PC-9 (cell line): ENCODE results near the gene SMCO3. TPM values are rescaled to one million over a fixed set of nuclear protein-coding genes. Genes with fewer than 3 reads are reported as not detected.
"Not testable (repeated sequence)": the region's sequence is repeated elsewhere in the genome, so short reads cannot be mapped to it uniquely, and the experiment has no call there.

ENCODE experiments used
- BruUV-seq: library from RNA; stranded (reverse); fragments of 400-500 nt; replicated peaks from 2 replicates; lab custom pipeline; 2021; lab: Mats Ljungman, UMichigan
- CTCF ChIA-PET: fragments of 300-600 bp; sonication (Branson Sonifier 250); formaldehyde crosslinking; loops from one replicate; lab custom pipeline; 2022; ENCODE audit warnings: antibody characterized with exemption; lab: Charles Lee
- POLR2A ChIA-PET: fragments of 300-600 bp; sonication (Branson Sonifier 250); formaldehyde crosslinking; loops from one replicate; lab custom pipeline; 2022; ENCODE audit warnings: antibody characterized with exemption; ENCODE audit not compliant: unreplicated experiment; lab: Charles Lee
- DNase-seq, 2 experiments: peaks; one replicate each; pipeline versions ENCODE4 v3.0.0 to v3.0.0-alpha.2; 2015 to 2022; ENCODE audit warnings: mixed read lengths in 1 of 2
- H2AFZ ChIP-seq: fragments of 200-600 bp; sonication (generic); 2 replicates; pipeline ENCODE4 v1.8.1; 2017; ENCODE audit warnings: antibody characterized with exemption
- H3F3A ChIP-seq: fragments of 200-600 bp; sonication (generic); 2 replicates; pipeline ENCODE4 v1.8.1; 2017; ENCODE audit warnings: antibody characterized with exemption, mild to moderate bottlenecking, low read depth; ENCODE audit not compliant: insufficient read depth
- H3K27ac ChIP-seq: fragments of 200-600 bp; sonication (generic); 2 replicates; pipeline ENCODE4 v1.6.1; 2016; ENCODE audit warnings: mixed run types
- H3K27me3 ChIP-seq: fragments of 200-600 bp; sonication (generic); 2 replicates; pipeline ENCODE4 v1.6.1; 2016; ENCODE audit warnings: low read depth, mixed run types; ENCODE audit not compliant: insufficient read depth
- H3K36me3 ChIP-seq: fragments of 200-600 bp; sonication (generic); 2 replicates; pipeline ENCODE4 v1.6.1; 2016; ENCODE audit warnings: low read depth, mixed run types
- H3K4me1 ChIP-seq: fragments of 200-600 bp; sonication (generic); replicated peaks from 2 replicates; pipeline ENCODE4 v1.6.1; 2016; ENCODE audit warnings: mixed run types; ENCODE audit not compliant: insufficient read depth
- H3K4me2 ChIP-seq: fragments of 200-600 bp; sonication (generic); 2 replicates; pipeline ENCODE4 v1.6.1; 2017; ENCODE audit warnings: mixed run types
- H3K4me3 ChIP-seq: fragments of 200-600 bp; sonication (generic); 2 replicates; pipeline ENCODE4 v1.6.1; 2016; ENCODE audit warnings: mixed run types
- H3K79me2 ChIP-seq: fragments of 200-600 bp; sonication (generic); 2 replicates; pipeline ENCODE4 v1.6.1; 2017; ENCODE audit warnings: low read depth, mixed run types
- H3K9me2 ChIP-seq: fragments of 200-600 bp; sonication (generic); 2 replicates; pipeline ENCODE4 v1.8.1; 2017; ENCODE audit warnings: mild to moderate bottlenecking; ENCODE audit not compliant: insufficient read depth
- H3K9me3 ChIP-seq: fragments of 200-600 bp; sonication (generic); 2 replicates; pipeline ENCODE4 v1.8.1; 2016; ENCODE audit warnings: low read depth; ENCODE audit not compliant: insufficient read depth
- H4K20me1 ChIP-seq: fragments of 200-600 bp; sonication (generic); 2 replicates; pipeline ENCODE4 v1.8.1; 2017; ENCODE audit not compliant: insufficient read depth
- CTCF ChIP-seq: fragments of 200-600 bp; sonication (generic); conservative IDR thresholded peaks from 2 replicates; pipeline ENCODE4 v1.6.1; 2017; ENCODE audit warnings: mixed run types, antibody characterized with exemption, mild to moderate bottlenecking, moderate library complexity
- EZH2 ChIP-seq: fragments of 200-600 bp; sonication (generic); IDR thresholded peaks from 2 replicates; pipeline ENCODE4 v1.8.0; 2017; ENCODE audit warnings: antibody characterized with exemption, low read depth
- intact Hi-C: fragments of 100-400 bp; cut with micrococcal nuclease; formaldehyde crosslinking; loops from one replicate; pipeline ENCODE4 v1.10.0; 2022; ENCODE audit not compliant: unreplicated experiment
- total RNA-seq: library from RNA; stranded (reverse); gene quantifications from 2 replicates; pipeline ENCODE4 v1.2.3, GENCODE V29; 2021

SMCO3 gene
- total RNA-seq, 1 experiment from 2014 or later, result not detected

- TF ChIP-seq CTCF, result no peak
- no peak for TF ChIP-seq EZH2
- H3K36me3 ChIP-seq, result peaks cover 16% of the 10 kb centered on the region; the same call in 1 of the 2 replicates
- H3F3A ChIP-seq, result peaks cover 12% of the 10 kb centered on the region
- no peaks in the 10 kb centered on the region for H3K9me2 ChIP-seq
- no peak overlapping the region for H3K27ac ChIP-seq
- H3K79me2 ChIP-seq, result peaks cover 56% of the 10 kb centered on the region
- no peak overlapping the region for H2AFZ ChIP-seq
- H3K27me3 ChIP-seq, result no peaks in the 10 kb centered on the region
- POLR2A ChIA-PET, result no interaction called here
- DNase-seq, result no peak
- BruUV-seq, result no TSS peak
- peaks cover 8% of the 10 kb centered on the region for H3K9me3 ChIP-seq
- peaks cover 4% of the 10 kb centered on the region; the same call in 1 of the 2 replicates for H4K20me1 ChIP-seq
- no peak overlapping the region for H3K4me2 ChIP-seq
- H3K4me3 ChIP-seq, result no peak overlapping the region
- CTCF ChIA-PET, result no interaction called here
- H3K4me1 ChIP-seq, result peaks cover 21% of the 10 kb centered on the region
- intact Hi-C loops, result no loop called here
These were observed 47.2 kb downstream of the SMCO3 start for GRCh38 chr12:14766649-14767215.

- H3K9me3 ChIP-seq, H2AFZ ChIP-seq, H3K4me2 ChIP-seq, CTCF ChIA-PET, BruUV-seq, H3K9me2 ChIP-seq, intact Hi-C loops, POLR2A ChIA-PET, H4K20me1 ChIP-seq, DNase-seq, H3K27me3 ChIP-seq, H3K27ac ChIP-seq, H3K4me3 ChIP-seq: not testable (repeated sequence)
- Histone ChIP-seq H3K36me3 (peaks cover 16% of the 10 kb centered on the region; the same call in 1 of the 2 replicates), H3K4me1 (peaks cover 17% of the 10 kb centered on the region), H3K79me2 (peaks cover 56% of the 10 kb centered on the region), H3F3A (peaks cover 12% of the 10 kb centered on the region)
These were observed 48.0 kb downstream of the SMCO3 start for GRCh38 chr12:14766020-14766419.

- no peak for TF ChIP-seq EZH2
- no peak for TF ChIP-seq CTCF
- CTCF ChIA-PET, result interaction anchor here (0.6 kb wide), 1 partner anchor 805 kb away, joined by 3 read pairs; no protein-coding TSS in a partner anchor
These were observed 48.6 kb downstream of the SMCO3 start for GRCh38 chr12:14765398-14765797.

GRCh38 chr12:14759711-14760280 lies 54.2 kb downstream of the SMCO3 start:
- intact Hi-C loops, H2AFZ ChIP-seq, CTCF ChIA-PET, H3K4me2 ChIP-seq, H3K27ac ChIP-seq, H3K9me2 ChIP-seq, H3F3A ChIP-seq, BruUV-seq, H3K79me2 ChIP-seq, H3K27me3 ChIP-seq, H3K4me3 ChIP-seq, H4K20me1 ChIP-seq, POLR2A ChIA-PET, H3K36me3 ChIP-seq, H3K4me1 ChIP-seq, H3K9me3 ChIP-seq, DNase-seq: not testable (repeated sequence)

More at GRCh38 chr12:14765398-14765797, 48.6 kb downstream of the SMCO3 start:
- no peak for DNase-seq
- no TSS peak for BruUV-seq
- POLR2A ChIA-PET, result interaction anchor here (0.6 kb wide), 1 partner anchor 347 kb away, joined by 4 read pairs; no protein-coding TSS in a partner anchor
- intact Hi-C loops, result no loop called here
- Histone ChIP-seq H2AFZ (no peak overlapping the region), H3K9me2 (no peaks in the 10 kb centered on the region), H3K9me3 (peaks cover 12% of the 10 kb centered on the region), H3K27me3 (no peaks in the 10 kb centered on the region), H3F3A (peaks cover 10% of the 10 kb centered on the region), H3K4me1 (peaks cover 17% of the 10 kb centered on the region), H3K4me2 (no peak overlapping the region), H4K20me1 (peaks cover 4% of the 10 kb centered on the region; the same call in 1 of the 2 replicates), H3K36me3 (peaks cover 16% of the 10 kb centered on the region; the same call in 1 of the 2 replicates), H3K4me3 (no peak overlapping the region), H3K79me2 (peaks cover 52% of the 10 kb centered on the region), H3K27ac (no peak overlapping the region)
